Fibroblast of villous mesenchyme (primary cell): Measurements from ENCODE around the gene CLDN34. TPM values are rescaled to one million over a fixed set of nuclear protein-coding genes. Genes with fewer than 3 reads are reported as not detected.

ENCODE experiments used
- DNase-seq: peaks from one replicate; pipeline ENCODE4 v3.0.0-alpha.2; 2010; ENCODE audit warnings: low read depth
- H3K4me3 ChIP-seq: 2 replicates; pipeline ENCODE4 v1.5.1; 2011; ENCODE audit warnings: low read depth, mild to moderate bottlenecking, low read length
- CTCF ChIP-seq: IDR thresholded peaks from 2 replicates; pipeline ENCODE4 v1.5.1; 2012; ENCODE audit warnings: low read depth, mild to moderate bottlenecking, low read length; ENCODE audit not compliant: insufficient read depth
- total RNA-seq: library from RNA; depleted of rRNA; stranded (reverse); fragments of >200 nt; gene quantifications from 2 replicates; pipeline ENCODE4 v1.2.3, GENCODE V29; 2012

The CLDN34 gene
- total RNA-seq, 1 donor, result not detected

- DNase-seq, result no peak
- no peak for TF ChIP-seq CTCF
- H3K4me3 ChIP-seq, result no peak overlapping the region
Measured at GRCh38 chrX:9961750-9962149, 5.4 kb upstream of the CLDN34 start.

- H3K4me3 ChIP-seq, result no peak overlapping the region
- no peak for DNase-seq
- no peak for TF ChIP-seq CTCF
Measured at GRCh38 chrX:9977635-9978034, 10.5 kb downstream of the CLDN34 start.

GRCh38 chrX:9980401-9980800 lies 13.2 kb downstream of the CLDN34 start:
- no peak for TF ChIP-seq CTCF
- no peak overlapping the region for H3K4me3 ChIP-seq
- DNase-seq, result no peak

GRCh38 chrX:9980927-9981326 lies 13.8 kb downstream of the CLDN34 start:
- no peak for TF ChIP-seq CTCF
- no peak overlapping the region for H3K4me3 ChIP-seq
- no peak for DNase-seq

GRCh38 chrX:9983441-9983840 lies 16.3 kb downstream of the CLDN34 start:
- DNase-seq, result no peak
- H3K4me3 ChIP-seq, result no peak overlapping the region
- no peak for TF ChIP-seq CTCF

- no peak overlapping the region for H3K4me3 ChIP-seq
- DNase-seq, result no peak
- no peak for TF ChIP-seq CTCF
Measured at GRCh38 chrX:9983846-9984245, 16.7 kb downstream of the CLDN34 start.

GRCh38 chrX:9988762-9989161 lies 21.6 kb downstream of the CLDN34 start:
- no peak for DNase-seq
- TF ChIP-seq CTCF, result peak; percentile 44
- no peak overlapping the region for H3K4me3 ChIP-seq
